GM12891 (cell line): Measurements from ENCODE around the gene CEP126.

Source experiments
- POLR2A ChIP-seq: IDR thresholded peaks from 2 replicates; pipeline ENCODE4 v1.6.1; 2011; ENCODE audit warnings: low read depth, low read length, control low read depth
- POLR2AphosphoS5 ChIP-seq: IDR thresholded peaks from 2 replicates; pipeline ENCODE4 v1.6.1; 2011; ENCODE audit warnings: low read depth, low read length, control low read depth
- TAF1 ChIP-seq: IDR thresholded peaks from 2 replicates; pipeline ENCODE4 v1.6.1; 2011; ENCODE audit warnings: low read depth, low read length, control low read depth

GRCh38 chr11:101912823-101913284 lies 2.0 kb upstream of the CEP126 start:
- no peak for TF ChIP-seq POLR2A
- TF ChIP-seq POLR2AphosphoS5 = no peak
- TF ChIP-seq TAF1 = no peak
